Tibial artery (tissue), 4 donors: ENCODE measurements around the gene C13orf42.

Experiments used
- DNase-seq, 2 donors: peaks; one replicate each; pipeline ENCODE4 v3.0.0-alpha.2; 2019
- H3K27ac ChIP-seq, 2 donors: fragments of 200-600 bp; sonication (generic) in 1 of 2; 1 replicate in 1 of 2; 2 replicates in 1 of 2; pipeline ENCODE4 v1.5.1; 2018 to 2019; ENCODE audit warnings: mild to moderate bottlenecking in 1 of 2
- H3K27me3 ChIP-seq, 2 donors: fragments of 200-600 bp; sonication (generic) in 1 of 2; one replicate each; pipeline versions ENCODE4 v1.5.1 to v1.6.0; 2016 to 2019
- H3K36me3 ChIP-seq, 3 donors: fragments of 200-600 bp; sonication (generic) in 2 of 3; one replicate each; pipeline ENCODE4 v1.5.1; 2016 to 2019; ENCODE audit warnings: mild to moderate bottlenecking in 2 of 3
- H3K4me1 ChIP-seq, 4 donors: fragments of 200-600 bp; sonication (generic) in 2 of 4; 1 replicate in 3 of 4; 2 replicates in 1 of 4; pipeline ENCODE4 v1.5.1; 2016 to 2019
- H3K4me3 ChIP-seq, 2 donors: fragments of 200-600 bp; sonication (generic) in 1 of 2; 1 replicate in 1 of 2; 2 replicates in 1 of 2; pipeline ENCODE4 v1.5.1; 2018 to 2019; ENCODE audit warnings: mild to moderate bottlenecking in 2 of 2
- H3K9me3 ChIP-seq, 3 donors: fragments of 200-600 bp; sonication (generic) in 1 of 3; one replicate each; pipeline ENCODE4 v1.5.1; 2016 to 2019
- CTCF ChIP-seq, 2 experiments: fragments of 200-600 bp in 1 of 2; fragments of 450-650 bp in 1 of 2; IDR thresholded peaks; one replicate each; pipeline ENCODE4 v1.5.1; 2017 to 2019; ENCODE audit warnings: antibody characterized with exemption in 2 of 2, mild to moderate bottlenecking in 1 of 2, moderate library complexity in 1 of 2
- intact Hi-C: fragments of 100-400 bp; cut with DNase I; formaldehyde crosslinking; loops from one replicate; pipeline ENCODE4 v1.15.0; 2023; ENCODE audit warnings: low total_unique reads

The C13orf42 gene

GRCh38 chr13:51052581-51052980 lies 58.5 kb downstream of the C13orf42 start:
- H3K36me3 ChIP-seq, result no peaks in the 10 kb centered on the region
- intact Hi-C loops, result no loop called here
- H3K9me3 ChIP-seq, result no peaks in the 10 kb centered on the region

GRCh38 chr13:51050021-51050830 lies 60.8 kb downstream of the C13orf42 start:
- H3K27me3 ChIP-seq, result no peaks in the 10 kb centered on the region
- H3K36me3 ChIP-seq, result no peaks in the 10 kb centered on the region
- DNase-seq, result no peak
- intact Hi-C loops, result no loop called here
- peaks cover 0 to 9% (median 0%) of the 10 kb centered on the region in 4 donors for H3K4me1 ChIP-seq
- H3K27ac ChIP-seq, result no peak overlapping the region
- TF ChIP-seq CTCF (IDR thresholded peaks at IDR 0.05), result no peak
- no peaks in the 10 kb centered on the region for H3K9me3 ChIP-seq
- H3K4me3 ChIP-seq, result no peak overlapping the region

More at GRCh38 chr13:51052581-51052980, 58.5 kb downstream of the C13orf42 start:
- Histone ChIP-seq H3K4me1 (peaks cover 0 to 9% (median 0%) of the 10 kb centered on the region in 4 donors), H3K27ac (no peak overlapping the region), H3K4me3 (no peak overlapping the region), H3K27me3 (no peaks in the 10 kb centered on the region)
- no peak for DNase-seq
- no peak for TF ChIP-seq CTCF (IDR thresholded peaks at IDR 0.05)

- Histone ChIP-seq H3K27ac (no peak overlapping the region), H3K27me3 (no peaks in the 10 kb centered on the region), H3K36me3 (no peaks in the 10 kb centered on the region), H3K9me3 (no peaks in the 10 kb centered on the region), H3K4me1 (peaks cover 0 to 9% (median 0%) of the 10 kb centered on the region in 4 donors), H3K4me3 (no peak overlapping the region)
- intact Hi-C loops, result no loop called here
- TF ChIP-seq CTCF (IDR thresholded peaks at IDR 0.05), result no peak
- no peak for DNase-seq
Observed at GRCh38 chr13:51048616-51049015, 62.5 kb downstream of the C13orf42 start.

GRCh38 chr13:51048166-51048461 lies 63.0 kb downstream of the C13orf42 start:
- Histone ChIP-seq H3K4me3 (no peak overlapping the region), H3K27me3 (no peaks in the 10 kb centered on the region), H3K27ac (no peak overlapping the region), H3K36me3 (no peaks in the 10 kb centered on the region), H3K4me1 (peaks cover 0 to 9% (median 0%) of the 10 kb centered on the region in 4 donors), H3K9me3 (no peaks in the 10 kb centered on the region)
- intact Hi-C loops, result no loop called here
- DNase-seq, result no peak
- TF ChIP-seq CTCF (IDR thresholded peaks at IDR 0.05), result no peak

GRCh38 chr13:51047434-51048165 lies 63.5 kb downstream of the C13orf42 start:
- intact Hi-C loops, result no loop called here
- DNase-seq, result no peak
- Histone ChIP-seq H3K36me3 (no peaks in the 10 kb centered on the region), H3K9me3 (no peaks in the 10 kb centered on the region), H3K4me3 (no peak overlapping the region), H3K4me1 (peaks cover 0 to 4% (median 0%) of the 10 kb centered on the region in 4 donors), H3K27me3 (no peaks in the 10 kb centered on the region), H3K27ac (no peak overlapping the region)
- no peak for TF ChIP-seq CTCF (IDR thresholded peaks at IDR 0.05)
